GM21723 (cell line): ENCODE results near the gene CARM1.

ENCODE experiments used
- ATAC-seq: cut with Tn5 transposase; IDR thresholded peaks from one replicate; pipeline ENCODE4 v1.9.1; 2021; ENCODE audit warnings: mild to moderate bottlenecking, moderate library complexity; ENCODE audit not compliant: unreplicated experiment

CARM1 gene

DNA sequence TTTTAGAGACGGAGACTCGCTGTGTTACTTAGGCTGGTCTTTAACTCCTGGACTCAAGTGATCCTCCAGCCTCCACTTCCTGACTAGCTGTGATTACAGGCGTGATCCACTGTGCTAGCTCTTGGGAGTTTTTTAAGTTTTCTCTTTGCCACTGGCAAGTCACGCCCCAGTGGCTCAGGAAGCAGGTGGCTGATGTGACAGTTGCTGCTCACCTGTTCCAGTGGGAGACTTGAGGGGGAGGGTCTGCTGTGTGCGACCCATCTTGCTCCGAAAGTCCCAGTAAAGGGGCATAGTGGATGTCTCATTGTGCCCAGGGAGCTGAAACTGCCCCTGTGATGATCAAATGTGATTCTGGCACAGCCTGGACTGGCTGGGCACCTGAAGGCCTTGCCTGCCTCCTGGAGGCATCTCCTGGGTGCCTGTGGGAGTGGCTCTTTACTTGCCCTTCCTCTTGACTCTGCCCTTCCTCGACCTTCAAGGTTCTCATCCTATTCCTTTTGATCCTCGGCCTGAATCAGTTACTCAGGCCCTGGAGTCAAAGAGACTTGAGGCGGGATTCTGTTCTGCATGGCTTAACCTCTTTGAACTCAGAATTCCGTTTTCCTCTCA, 97.3 kb downstream of the CARM1 start:
- ATAC-seq = no peak

DNA sequence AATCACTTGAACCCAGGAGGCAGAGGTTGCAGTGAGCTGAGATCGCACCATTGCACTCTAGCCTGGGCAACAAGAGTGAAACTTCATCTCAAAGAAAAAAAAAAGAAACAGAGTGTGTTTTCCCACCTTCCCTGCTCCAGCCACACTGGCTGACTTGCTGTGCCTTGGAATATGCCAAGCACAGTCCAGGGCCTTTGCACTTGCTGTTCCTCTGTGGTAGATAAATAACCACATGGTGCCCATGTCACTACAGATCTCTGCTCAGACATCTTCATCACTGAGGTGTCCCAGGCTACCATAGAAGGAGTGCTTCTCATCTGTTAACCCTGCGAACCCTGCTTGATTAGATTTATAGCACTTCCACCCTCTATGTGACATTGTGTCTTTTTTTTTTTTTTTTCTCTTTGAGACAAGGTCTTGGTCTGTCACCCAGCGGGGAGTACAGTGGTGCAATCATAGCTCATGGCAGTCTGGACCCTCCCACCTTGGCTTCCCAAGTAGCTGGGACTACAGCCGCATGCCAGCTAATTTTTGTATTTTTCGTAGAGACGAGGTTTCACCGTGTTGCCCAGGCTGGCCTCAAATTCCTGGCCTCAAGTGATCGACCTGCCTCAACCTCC, 99.9 kb downstream of the CARM1 start:
- ATAC-seq = no peak
